GM23248 (cell line): Measurements from ENCODE around the gene GJA3. TPM values are rescaled to one million over a fixed set of nuclear protein-coding genes. Genes with fewer than 3 reads are reported as not detected.
A peak's percentile ranks its signal among the peaks of the same experiment; 100 is the strongest.

Experiments used
- DNase-seq: peaks from one replicate; pipeline ENCODE4 v3.0.0-alpha.2; 2015
- H2AFZ ChIP-seq: fragments of 200-600 bp; sonication (generic); 2 replicates; pipeline ENCODE4 v1.6.1; 2016; ENCODE audit warnings: antibody characterized with exemption
- H3F3A ChIP-seq: fragments of 200-600 bp; sonication (generic); 2 replicates; pipeline ENCODE4 v1.6.1; 2016; ENCODE audit warnings: mild to moderate bottlenecking, antibody characterized with exemption, mixed run types; ENCODE audit not compliant: insufficient read depth
- H3K27ac ChIP-seq: fragments of 200-600 bp; sonication (generic); 2 replicates; pipeline ENCODE4 v1.5.1; 2016; ENCODE audit warnings: mild to moderate bottlenecking
- H3K27me3 ChIP-seq: fragments of 200-600 bp; sonication (generic); replicated peaks from 2 replicates; pipeline ENCODE4 v1.6.1; 2016; ENCODE audit warnings: mild to moderate bottlenecking; ENCODE audit not compliant: insufficient read depth
- H3K36me3 ChIP-seq: fragments of 200-600 bp; sonication (generic); 2 replicates; pipeline ENCODE4 v1.6.1; 2016; ENCODE audit warnings: low read depth, mild to moderate bottlenecking
- H3K4me1 ChIP-seq: fragments of 200-600 bp; sonication (generic); 2 replicates; pipeline ENCODE4 v1.6.1; 2016; ENCODE audit warnings: mild to moderate bottlenecking; ENCODE audit not compliant: insufficient read depth
- H3K4me2 ChIP-seq: fragments of 200-600 bp; sonication (generic); one replicate; pipeline ENCODE4 v1.6.1; 2016; ENCODE audit warnings: mild to moderate bottlenecking; ENCODE audit not compliant: unreplicated experiment
- H3K4me3 ChIP-seq: fragments of 200-600 bp; sonication (generic); 2 replicates; pipeline ENCODE4 v1.5.1; 2016; ENCODE audit warnings: mild to moderate bottlenecking
- H3K79me2 ChIP-seq: fragments of 200-600 bp; sonication (generic); 2 replicates; pipeline ENCODE4 v1.6.1; 2016; ENCODE audit warnings: mild to moderate bottlenecking; ENCODE audit not compliant: insufficient read depth
- H3K9ac ChIP-seq: fragments of 200-600 bp; sonication (generic); 2 replicates; pipeline ENCODE4 v1.6.1; 2016; ENCODE audit warnings: mild to moderate bottlenecking
- H3K9me2 ChIP-seq: fragments of 200-600 bp; sonication (generic); 2 replicates; pipeline ENCODE4 v1.6.1; 2016; ENCODE audit warnings: mixed run types, mild to moderate bottlenecking, moderate library complexity; ENCODE audit not compliant: insufficient read depth
- H3K9me3 ChIP-seq: fragments of 200-600 bp; sonication (generic); one replicate; pipeline ENCODE4 v1.6.1; 2017; ENCODE audit warnings: low read depth
- H4K20me1 ChIP-seq: fragments of 200-600 bp; sonication (generic); 2 replicates; pipeline ENCODE4 v1.6.0; 2016; ENCODE audit not compliant: insufficient read depth
- EZH2 ChIP-seq: fragments of 200-600 bp; sonication (generic); IDR thresholded peaks from 2 replicates; pipeline ENCODE4 v1.6.1; 2018; ENCODE audit warnings: antibody characterized with exemption, mild to moderate bottlenecking; ENCODE audit not compliant: insufficient read depth, poor library complexity, severe bottlenecking
- EZH2phosphoT487 ChIP-seq: fragments of 200-600 bp; sonication (generic); IDR thresholded peaks from 2 replicates; pipeline ENCODE4 v1.6.1; 2018; ENCODE audit warnings: antibody characterized with exemption, moderate library complexity, mild to moderate bottlenecking, low read depth; ENCODE audit not compliant: insufficient read depth
- WGBS, 2 experiments: methylation state at CpG; one replicate each; pipeline ENCODE4 v1.1.6; 2015 to 2017; ENCODE audit warnings: low lambda C conversion rate in 2 of 2, low coverage in 1 of 2; ENCODE audit errors: missing lambda C conversion rate in 2 of 2; 5-methylcytosine and 5-hydroxymethylcytosine counted together
- in situ Hi-C: fragments of 300-500 bp; cut with MboI; formaldehyde crosslinking; loops from 2 replicates; pipeline ENCODE4 v1.15.0; 2020
- polyA plus RNA-seq: library from polyadenylated mRNA; unstranded; fragments of >200 nt; fragmentation: Nextera tagmentation; extraction: Ambion mirVana; gene quantifications from 2 replicates; pipeline ENCODE4 v1.2.1, GENCODE V29; 2016
- total RNA-seq: library from RNA; depleted of rRNA; stranded (reverse); fragments of >200 nt; shearing (Covaris generic); gene quantifications from 2 replicates; pipeline ENCODE4 v1.2.3, GENCODE V29; 2014

GJA3 gene
- total and polyA plus RNA-seq, 2 experiments from 2014 or later = 1.9 to 5.5 TPM

DNA sequence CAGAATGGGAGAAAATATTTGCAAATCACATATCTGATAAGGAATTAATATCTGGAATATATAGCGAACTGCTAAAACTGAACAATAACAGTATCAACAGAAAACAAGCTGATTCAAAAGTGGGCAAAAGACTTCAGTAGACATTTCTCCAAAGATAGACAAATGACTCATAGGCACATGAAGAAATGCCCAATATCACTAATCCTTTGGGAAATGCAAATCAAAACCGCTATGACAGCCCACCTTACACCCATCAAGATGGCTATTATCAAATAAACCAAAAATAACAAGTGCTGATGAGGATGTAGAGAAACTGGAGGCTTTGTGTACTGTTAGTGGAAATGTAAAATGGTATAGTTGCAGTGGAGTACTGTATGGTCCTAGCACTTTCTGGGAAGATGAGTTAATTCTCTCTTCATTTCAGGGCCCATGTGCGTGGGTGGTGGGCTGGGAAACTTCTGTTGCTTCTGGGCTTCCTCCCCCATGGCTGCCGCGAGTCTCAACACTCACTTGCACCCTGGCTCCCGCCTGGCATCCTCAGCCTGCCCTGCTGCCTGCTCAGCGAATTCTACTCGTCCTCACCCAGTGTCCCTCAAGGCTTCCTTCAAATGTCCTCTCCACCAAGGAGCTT lies 12.4 kb upstream of the GJA3 start:
- WGBS, 2 experiments = 69 to 72% methylated on average over 8 of the region's 8 CpGs
- H3K9ac ChIP-seq = no peak overlapping the region
- peaks cover 12% of the 10 kb centered on the region for H3K4me1 ChIP-seq
- H4K20me1 ChIP-seq = no peaks in the 10 kb centered on the region
- H3K27ac ChIP-seq = no peak overlapping the region
- no peaks in the 10 kb centered on the region for H3K9me3 ChIP-seq
- in situ Hi-C loops = no loop called here
- no peaks in the 10 kb centered on the region for H3K9me2 ChIP-seq
- no peak overlapping the region for H3K4me2 ChIP-seq
- H3K36me3 ChIP-seq = no peaks in the 10 kb centered on the region
- no peak overlapping the region for H2AFZ ChIP-seq
- TF ChIP-seq EZH2 (no peak), EZH2phosphoT487 (no peak)
- DNase-seq = peak; percentile 37
- H3K27me3 ChIP-seq = no peaks in the 10 kb centered on the region
- H3K79me2 ChIP-seq = no peaks in the 10 kb centered on the region
- H3K4me3 ChIP-seq = no peak overlapping the region
- H3F3A ChIP-seq = 0 out of 2 replicates have a peak, but pooled peaks cover 11% of the 10 kb centered on the region

DNA sequence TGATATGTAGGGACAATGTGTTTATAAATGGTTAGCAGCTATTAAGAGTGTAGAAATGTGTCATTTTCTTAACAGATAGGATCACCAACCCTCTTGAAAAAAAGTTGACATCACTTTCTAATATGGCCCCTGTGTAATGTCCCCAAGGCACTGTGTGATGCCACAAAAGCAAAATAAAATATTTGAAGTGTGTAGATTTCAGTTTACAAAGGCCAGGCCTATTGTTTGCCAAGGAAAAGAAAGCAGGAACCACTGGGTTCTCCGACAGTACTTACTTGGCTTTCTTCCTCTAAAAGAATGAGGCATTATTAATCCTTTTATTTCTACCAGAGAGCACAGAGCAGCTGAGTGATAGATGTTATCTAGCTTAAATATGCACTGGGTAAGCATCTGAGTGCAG lies 10.5 kb upstream of the GJA3 start:
- in situ Hi-C loops = no loop called here

DNA sequence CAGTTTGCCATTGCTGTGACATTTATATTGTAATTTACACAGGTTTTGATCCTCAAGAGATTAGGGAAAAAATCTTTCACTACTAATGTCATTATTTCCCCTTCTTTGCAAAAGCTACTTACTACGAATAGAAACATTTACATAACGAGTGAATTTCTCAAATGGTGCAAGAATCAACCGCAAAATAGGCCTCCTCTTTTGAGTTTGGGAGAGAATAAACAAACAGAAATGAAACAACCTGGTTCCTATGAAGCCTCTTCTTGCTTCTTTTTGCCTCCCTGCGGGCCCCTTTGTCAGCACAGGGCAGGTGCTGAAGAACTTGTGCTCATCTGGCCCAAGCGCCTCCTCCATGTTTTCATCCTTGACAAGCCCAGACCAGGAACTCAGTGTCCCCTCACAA lies 10.1 kb upstream of the GJA3 start:
- no peak overlapping the region for H3K27ac ChIP-seq
- H3K9me2 ChIP-seq = no peaks in the 10 kb centered on the region
- no peak for TF ChIP-seq EZH2phosphoT487
- no peak overlapping the region for H3K9ac ChIP-seq
- H3K4me3 ChIP-seq = no peak overlapping the region
- no peaks in the 10 kb centered on the region for H4K20me1 ChIP-seq
- H3K4me2 ChIP-seq = no peak overlapping the region
- in situ Hi-C loops = no loop called here
- H3F3A ChIP-seq = 0 out of 2 replicates have a peak, but pooled peaks cover 9% of the 10 kb centered on the region
- H3K36me3 ChIP-seq = no peaks in the 10 kb centered on the region
- no peaks in the 10 kb centered on the region for H3K79me2 ChIP-seq
- peaks cover 12% of the 10 kb centered on the region for H3K4me1 ChIP-seq
- DNase-seq = no peak
- 78 to 84% methylated on average over 5 of the region's 5 CpGs for WGBS, 2 experiments
- no peaks in the 10 kb centered on the region for H3K9me3 ChIP-seq
- no peak overlapping the region for H2AFZ ChIP-seq
- peaks cover 3% of the 10 kb centered on the region; the same call in 1 of the 2 replicates for H3K27me3 ChIP-seq

More for the DNA sequence above, 10.5 kb upstream of the GJA3 start:
- Histone ChIP-seq H3K4me2 (no peak overlapping the region), H3K4me1 (peaks cover 12% of the 10 kb centered on the region), H3K79me2 (no peaks in the 10 kb centered on the region), H3K4me3 (no peak overlapping the region), H3K9me3 (no peaks in the 10 kb centered on the region), H3K36me3 (no peaks in the 10 kb centered on the region), H3F3A (0 out of 2 replicates have a peak, but pooled peaks cover 11% of the 10 kb centered on the region), H3K9ac (no peak overlapping the region), H2AFZ (no peak overlapping the region), H4K20me1 (no peaks in the 10 kb centered on the region), H3K27me3 (peaks cover 2% of the 10 kb centered on the region; the same call in 1 of the 2 replicates), H3K27ac (no peak overlapping the region), H3K9me2 (no peaks in the 10 kb centered on the region)
- DNase-seq = no peak
- no peak for TF ChIP-seq EZH2phosphoT487
- TF ChIP-seq EZH2 = no peak
- WGBS, 2 experiments = 41 to 47% methylated on average over 1 of the region's 1 CpG

DNA sequence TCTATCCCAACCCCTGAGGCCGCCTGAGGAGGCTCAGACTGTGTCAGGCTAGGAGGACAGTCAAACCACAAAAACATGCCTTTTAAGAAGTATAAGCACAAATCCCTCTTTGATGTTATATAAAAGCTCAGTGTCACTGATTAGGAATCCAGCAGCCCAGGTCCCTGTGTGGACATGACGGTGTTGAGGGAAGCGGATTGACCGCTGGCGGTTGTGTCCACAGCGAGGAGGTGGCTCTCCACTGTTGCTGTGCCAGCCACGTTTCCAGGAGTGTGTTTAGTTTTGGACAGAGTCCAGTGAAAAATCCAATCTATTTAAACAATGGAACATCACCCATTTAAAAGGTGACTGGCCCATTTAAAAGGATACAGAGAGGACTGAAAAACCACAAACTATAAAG lies 7.5 kb upstream of the GJA3 start:
- Histone ChIP-seq H3K9ac (no peak overlapping the region), H4K20me1 (no peaks in the 10 kb centered on the region), H3K4me3 (no peak overlapping the region), H3K4me2 (no peak overlapping the region), H3K27ac (no peak overlapping the region), H3K79me2 (no peaks in the 10 kb centered on the region), H3K9me3 (no peaks in the 10 kb centered on the region), H3K36me3 (no peaks in the 10 kb centered on the region), H3K9me2 (no peaks in the 10 kb centered on the region), H3K4me1 (no peaks in the 10 kb centered on the region), H3F3A (no peaks in the 10 kb centered on the region), H2AFZ (no peak overlapping the region), H3K27me3 (peaks cover 3% of the 10 kb centered on the region; the same call in 1 of the 2 replicates)
- in situ Hi-C loops = no loop called here
- WGBS, 2 experiments = 73 to 78% methylated on average over 7 of the region's 7 CpGs
- TF ChIP-seq EZH2phosphoT487 (no peak), EZH2 (no peak)
- DNase-seq = no peak
